Measurements from ENCODE around the gene NUBPL.

NUBPL gene

GRCh38 chr14:31561155-31561846, at the start of gene NUBPL:
Gene NUBPL (plus strand): TSS chr14:31561404. CDS start chr14:31561440, 36 bp downstream.
- DNase-seq (ENCODE audit: low read depth): peak; percentile 94

GRCh38 chr14:31527087-31527486, 34.1 kb upstream of the NUBPL start:
- DNase-seq (ENCODE audit: low read depth): no peak

DNA sequence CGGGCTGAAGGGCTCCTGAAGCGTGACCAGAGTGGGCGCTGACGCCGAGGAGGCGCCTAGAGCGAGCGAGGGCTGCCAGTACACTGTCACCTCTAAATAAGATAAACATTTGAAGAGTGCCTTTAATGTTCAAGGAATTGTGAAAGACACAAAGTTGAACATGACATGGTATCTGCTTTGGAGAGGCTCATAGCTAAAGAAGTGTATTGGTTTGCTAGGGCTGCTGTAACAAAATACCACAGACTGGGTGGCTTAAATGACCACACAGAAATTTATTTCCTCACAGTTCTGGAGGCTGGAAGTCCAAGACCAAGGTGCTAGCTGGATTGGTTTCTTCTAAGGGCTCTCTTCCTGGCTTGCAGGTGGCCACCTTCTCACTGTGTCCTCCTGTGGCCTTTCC, 33.7 kb upstream of the NUBPL start:
- DNase-seq (ENCODE audit: low read depth): no peak

- peak; percentile 55 for DNase-seq (ENCODE audit: low read depth)
Observed at GRCh38 chr14:31529053-31529452, 32.2 kb upstream of the NUBPL start.

DNA sequence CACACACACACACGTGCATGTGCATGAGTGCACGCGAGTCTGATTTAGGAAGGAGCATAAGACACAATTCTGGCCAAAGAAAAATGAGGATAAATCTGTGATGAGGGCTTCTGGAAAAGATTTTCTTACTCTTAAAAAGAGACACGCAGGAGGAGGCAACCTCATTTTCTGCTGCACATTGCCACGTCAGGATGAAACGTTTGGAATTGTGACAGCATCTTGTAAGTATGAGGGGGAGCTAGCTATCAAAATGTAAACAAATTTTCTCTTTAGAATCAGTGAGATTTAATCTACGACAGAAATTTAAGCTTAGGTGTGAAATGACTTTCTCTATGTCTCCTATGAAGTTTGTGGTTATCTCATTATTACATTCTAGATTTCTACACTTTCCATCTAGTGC, 31.1 kb upstream of the NUBPL start:
- peak; percentile 38 for DNase-seq (ENCODE audit: low read depth)

DNA sequence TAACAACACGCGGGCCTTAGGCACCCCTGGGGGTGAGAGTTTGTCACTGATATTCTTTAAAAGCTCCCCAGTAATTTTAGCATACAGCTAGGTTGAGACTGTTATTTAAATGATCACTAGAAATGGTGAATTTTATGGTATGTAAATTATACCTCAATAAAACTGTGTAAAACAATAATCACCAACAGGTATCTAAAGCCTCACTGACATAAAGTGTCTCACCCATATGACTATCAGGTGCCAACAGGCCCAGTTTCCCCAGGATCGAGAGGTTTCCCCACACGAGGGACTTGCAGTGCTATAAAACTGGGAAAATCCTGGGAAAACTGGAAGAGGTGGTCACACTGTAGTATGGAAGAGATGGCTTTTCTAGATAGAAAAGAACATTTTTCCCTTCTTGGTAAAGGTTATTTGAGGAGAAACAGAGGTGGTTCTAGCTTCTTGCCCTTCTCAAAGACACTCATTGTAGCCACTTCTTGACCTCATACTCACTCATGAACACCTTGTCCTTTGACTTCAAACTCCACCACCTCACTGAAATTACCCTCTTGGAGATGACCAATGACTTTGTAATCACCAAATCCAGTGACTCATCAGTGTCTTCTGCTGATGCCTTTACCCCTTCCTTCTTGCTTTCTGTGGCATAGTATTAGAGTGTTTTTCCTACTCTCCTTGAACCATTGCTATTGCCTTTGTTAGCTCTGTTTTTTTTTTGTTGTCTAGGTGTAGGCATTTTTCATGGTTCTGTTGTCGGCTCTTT, 24.8 kb upstream of the NUBPL start:
- DNase-seq (ENCODE audit: low read depth): no peak

GRCh38 chr14:31541702-31542101, 19.5 kb upstream of the NUBPL start:
- no peak for DNase-seq (ENCODE audit: low read depth)

DNA sequence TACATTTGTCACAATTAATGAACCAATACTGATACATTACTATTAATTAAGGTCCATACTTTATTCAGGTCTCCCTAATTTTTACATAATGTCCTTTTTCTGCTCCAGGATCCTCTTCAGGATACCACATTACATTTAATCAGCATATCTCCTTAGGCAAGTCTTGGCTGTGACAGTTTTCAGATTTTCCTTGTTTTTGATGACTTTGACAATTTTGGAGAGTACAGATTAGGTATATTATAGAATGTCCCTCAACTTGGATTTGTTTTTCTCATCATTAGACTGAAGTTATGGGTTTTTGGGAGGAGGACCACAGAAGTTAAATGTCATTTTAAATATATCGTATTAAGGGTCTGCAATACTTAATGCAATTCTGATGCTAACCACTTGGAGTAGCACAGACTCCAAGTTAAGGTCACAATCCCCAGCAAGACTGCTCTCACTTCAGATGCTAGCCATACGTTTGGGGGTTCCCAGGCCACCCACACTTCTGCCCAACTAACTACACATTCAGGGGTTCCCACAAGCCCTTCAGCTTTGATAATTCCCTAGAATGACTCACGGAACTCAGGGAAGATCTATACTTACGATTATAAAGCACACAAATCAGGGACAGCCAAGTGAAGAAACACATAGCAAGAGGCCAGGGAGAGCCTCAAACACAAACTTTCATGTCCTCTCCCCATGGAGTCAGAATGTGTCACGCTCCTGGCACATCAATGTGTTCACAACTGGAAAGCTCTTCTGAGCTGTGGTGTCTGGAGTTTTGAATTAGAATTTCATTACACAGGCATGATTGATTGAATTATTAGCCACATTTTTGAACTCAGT, 17.0 kb upstream of the NUBPL start:
- DNase-seq (ENCODE audit: low read depth): peak; percentile 34

GRCh38 chr14:31544816-31545215, 16.4 kb upstream of the NUBPL start:
- no peak for DNase-seq (ENCODE audit: low read depth)

DNA sequence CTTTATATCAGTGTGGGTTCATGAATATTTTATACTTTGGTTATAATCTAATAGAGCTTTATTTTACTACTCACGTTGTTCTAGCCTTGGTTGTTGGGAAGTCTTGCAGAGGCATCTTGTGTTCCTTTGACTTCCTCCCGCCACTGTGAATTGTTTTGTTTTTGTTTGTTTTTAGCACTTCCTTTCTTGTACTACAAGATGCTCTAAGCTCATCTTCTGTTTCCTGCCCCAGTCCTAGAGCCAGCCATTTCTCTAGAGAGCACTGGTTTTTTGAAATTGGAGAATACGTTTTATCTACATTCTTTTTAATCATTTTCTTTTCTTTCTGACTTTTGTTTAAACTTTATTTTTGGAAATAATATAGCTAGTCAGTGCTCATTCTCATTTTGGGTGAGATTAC, 15.9 kb upstream of the NUBPL start:
- DNase-seq (ENCODE audit: low read depth): no peak

GRCh38 chr14:31549817-31550216, 11.4 kb upstream of the NUBPL start:
- no peak for DNase-seq (ENCODE audit: low read depth)

GRCh38 chr14:31550589-31550988, 10.6 kb upstream of the NUBPL start:
- no peak for DNase-seq (ENCODE audit: low read depth)

DNA sequence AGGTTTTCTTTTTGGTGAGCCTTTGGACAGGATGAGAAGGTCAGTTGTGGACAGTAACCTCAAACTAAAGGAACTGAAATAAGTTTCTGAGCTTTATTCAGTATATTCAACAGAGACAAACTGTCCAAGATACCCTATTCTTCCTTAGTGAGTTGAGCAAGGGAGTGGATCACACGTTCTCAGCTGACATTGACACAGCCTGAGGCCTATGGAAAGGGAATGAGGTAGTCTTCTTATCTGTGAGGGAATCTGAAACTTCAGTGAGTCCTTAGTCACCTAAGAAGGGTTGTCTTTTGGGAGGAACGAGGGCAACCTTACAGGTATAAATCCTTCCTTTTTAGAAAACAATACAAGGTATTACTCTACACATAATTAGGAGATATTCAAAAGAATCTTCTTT, 5.0 kb upstream of the NUBPL start:
- DNase-seq (ENCODE audit: low read depth): no peak

DNA sequence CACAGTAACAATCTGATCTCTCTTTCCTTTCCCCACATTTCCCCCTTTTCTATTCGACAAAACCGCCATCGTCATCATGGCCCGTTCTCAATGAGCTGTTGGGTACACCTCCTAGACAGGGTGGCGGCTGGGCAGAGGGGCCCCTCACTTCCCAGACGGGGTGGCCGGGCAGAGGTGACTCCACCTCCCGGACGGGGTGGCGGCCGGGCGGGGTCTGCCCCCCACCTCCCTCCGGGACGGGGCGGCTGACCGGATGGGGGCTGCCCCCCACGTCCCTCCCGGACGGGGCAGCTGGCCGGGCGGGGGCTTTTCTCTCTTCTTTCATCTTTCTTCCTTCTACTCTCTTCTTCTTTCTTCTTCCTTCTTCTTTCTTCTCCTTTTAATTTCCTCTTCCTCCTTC, 1.3 kb upstream of the NUBPL start:
- no peak for DNase-seq (ENCODE audit: low read depth)

DNA sequence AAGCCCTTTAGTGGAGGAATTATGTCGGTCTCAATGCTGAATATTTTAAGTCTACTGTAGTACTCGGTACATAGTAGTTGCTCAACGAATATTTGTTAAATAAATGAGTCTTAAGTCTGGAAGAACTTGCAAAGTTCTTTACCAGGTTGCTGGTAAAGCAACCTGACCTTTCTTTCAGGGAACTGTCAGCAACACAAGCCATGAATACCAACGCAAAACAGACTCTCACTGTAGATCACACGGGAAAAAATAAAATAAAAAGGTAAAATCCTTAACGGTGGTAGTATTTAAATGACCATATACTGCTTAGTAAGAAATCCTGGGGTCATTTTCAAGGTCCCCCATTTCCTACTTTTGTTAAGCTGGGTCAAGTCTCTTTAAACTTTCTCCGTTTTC, 447 bp upstream of the NUBPL start:
- no peak for DNase-seq (ENCODE audit: low read depth)

- no peak for DNase-seq (ENCODE audit: low read depth)
Observed at GRCh38 chr14:31564194-31564593, 3.0 kb downstream of the NUBPL start.

DNA sequence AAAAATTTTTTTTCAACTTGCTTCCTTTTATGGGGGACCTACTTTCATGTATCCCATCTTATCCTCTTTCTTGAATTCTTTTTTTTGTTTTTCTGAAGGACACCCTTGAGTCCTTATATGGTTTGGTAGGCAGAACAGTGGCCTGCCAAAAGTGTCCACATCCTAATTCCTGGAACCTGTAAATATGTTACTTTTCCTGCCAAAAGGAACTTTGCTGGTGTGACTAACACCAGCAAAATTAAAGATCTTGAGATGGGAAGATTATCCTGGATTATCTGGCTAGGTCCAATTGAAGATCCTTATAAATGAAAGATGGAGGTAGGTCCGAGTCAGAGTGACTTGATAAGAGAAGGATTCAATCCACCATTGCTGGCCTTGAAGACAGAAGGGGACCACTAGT, 5.3 kb downstream of the NUBPL start:
- DNase-seq (ENCODE audit: low read depth): no peak

- DNase-seq (ENCODE audit: low read depth): no peak
Observed at GRCh38 chr14:31567655-31568054, 6.5 kb downstream of the NUBPL start.

GRCh38 chr14:31568161-31568560, 7.0 kb downstream of the NUBPL start:
- DNase-seq (ENCODE audit: low read depth): peak; percentile 73

- peak; percentile 84 for DNase-seq (ENCODE audit: low read depth)
Observed at GRCh38 chr14:31568671-31569070, 7.5 kb downstream of the NUBPL start.

DNA sequence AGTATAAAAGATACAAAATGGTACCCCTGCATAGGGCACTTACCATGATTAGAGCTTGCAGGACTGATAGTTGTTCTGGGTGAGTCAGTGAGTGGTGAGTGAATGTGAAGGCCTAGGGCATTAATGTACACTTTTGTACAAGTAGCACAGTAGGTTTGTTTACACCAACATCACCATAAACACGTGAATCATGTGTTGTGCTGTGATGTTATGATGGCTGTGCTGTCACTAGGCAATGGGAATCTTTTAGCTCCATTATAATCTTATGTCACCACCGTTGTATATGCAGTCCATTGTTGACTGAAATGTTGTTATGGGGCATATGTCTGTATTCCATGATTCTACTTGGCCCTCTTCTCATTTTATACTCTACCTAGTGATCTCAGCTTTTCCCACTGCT, 11.8 kb downstream of the NUBPL start:
- DNase-seq (ENCODE audit: low read depth): no peak

DNA sequence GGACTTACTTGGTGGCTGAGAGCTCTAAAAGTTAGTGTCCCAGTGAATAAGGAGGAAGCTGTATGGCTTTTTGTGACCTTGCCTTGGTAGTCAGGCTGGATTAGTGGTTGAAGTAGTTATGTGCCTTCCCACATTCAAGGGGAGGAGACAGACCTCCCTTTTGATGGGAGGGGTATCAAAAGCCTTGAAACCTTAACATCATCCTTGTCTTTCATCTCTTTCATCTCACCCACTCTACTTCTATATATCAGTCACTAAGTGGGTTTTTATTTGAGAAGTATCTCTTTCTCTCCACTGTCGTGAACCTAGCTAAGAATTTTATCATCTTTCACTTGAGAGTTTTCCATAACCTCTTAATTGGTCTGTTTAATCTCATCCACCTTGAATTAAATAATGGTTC, 15.7 kb downstream of the NUBPL start:
- DNase-seq (ENCODE audit: low read depth): no peak

- peak; percentile 24 for DNase-seq (ENCODE audit: low read depth)
Observed at GRCh38 chr14:31578266-31578665, 17.1 kb downstream of the NUBPL start.
